H1 (cell line): ENCODE data around the gene KLHL17. TPM values are rescaled to one million over a fixed set of nuclear protein-coding genes. Genes with fewer than 3 reads are reported as not detected.

Experiments
- USF2 ChIP-seq: IDR thresholded peaks from 2 replicates; pipeline ENCODE4 v1.6.1; 2011; ENCODE audit warnings: low read length, improper control_type of control experiment
- polyA plus RNA-seq, 7 experiments: library from polyadenylated mRNA; depleted of rRNA in 3 of 7; stranded (reverse) in 5 of 7; unstranded in 2 of 7; fragments of >200 nt in 5 of 7; fragments of 200-250 nt in 2 of 7; gene quantifications; 1 replicate in 5 of 7; 2 replicates in 1 of 7; 4 replicates in 1 of 7; pipeline versions ENCODE4 v1.2.1 to v1.2.3, GENCODE V29; 2011 to 2013; ENCODE audit warnings: missing spikeins in 2 of 7, mixed read lengths in 2 of 7
- total RNA-seq: library from RNA; stranded (reverse); fragmentation: NEBNext Ultra II Directional; extraction: Animal tissue kit (Norgen Biotek cat#: 25700); gene quantifications from 2 replicates; pipeline ENCODE4 v1.2.1, GENCODE V29; 2021

The KLHL17 gene
- total and polyA plus RNA-seq, 2 of the 8 experiments (the other 6 are each of a cell fraction or from before 2014, with no cell fraction given) = 32.6 to 36.1 TPM

DNA sequence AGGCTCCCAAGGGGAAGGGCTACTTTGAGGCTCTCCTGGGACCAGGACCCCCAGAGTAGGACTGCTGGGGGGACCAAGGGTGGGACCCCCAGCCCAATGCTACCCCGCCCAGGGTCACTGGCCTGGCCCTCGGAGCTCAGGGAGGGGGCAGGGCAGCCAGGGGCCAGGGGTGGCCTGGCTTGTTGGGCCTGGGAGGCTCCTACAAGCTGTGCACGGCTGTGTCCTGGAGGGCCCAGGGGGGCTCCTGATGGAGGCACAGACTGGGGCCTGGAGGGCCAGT is 37.3 kb downstream of the KLHL17 start (continued):
- TF ChIP-seq USF2 = no peak
